Liver (tissue), 3 donors: ENCODE results near the gene PELI3.

ENCODE experiments used
- CTCF ChIP-seq: fragments of 150-350 bp; IDR thresholded peaks from 2 replicates; pipeline ENCODE4 v1.5.1; 2017; ENCODE audit warnings: improper control_type of control experiment, low read depth, low read length; ENCODE audit not compliant: missing input control
- FOXA1 ChIP-seq: IDR thresholded peaks from 2 replicates; pipeline ENCODE4 v1.6.1; 2016; ENCODE audit warnings: antibody characterized with exemption
- HNF4G ChIP-seq: IDR thresholded peaks from 2 replicates; pipeline ENCODE4 v1.6.1; 2016; ENCODE audit warnings: antibody characterized with exemption
- MAX ChIP-seq: IDR thresholded peaks from 2 replicates; pipeline ENCODE4 v1.6.1; 2016; ENCODE audit warnings: antibody characterized with exemption
- RAD21 ChIP-seq, 2 donors: IDR thresholded peaks; 2 replicates each; pipeline ENCODE4 v1.6.1; 2016; ENCODE audit warnings: antibody characterized with exemption in 2 of 2, mild to moderate bottlenecking in 2 of 2
- SP1 ChIP-seq: IDR thresholded peaks from 2 replicates; pipeline ENCODE4 v1.6.1; 2018; ENCODE audit warnings: antibody characterized with exemption, mild to moderate bottlenecking
- TAF1 ChIP-seq: conservative IDR thresholded peaks from 2 replicates; pipeline ENCODE4 v1.6.1; 2016; ENCODE audit warnings: antibody characterized with exemption, mild to moderate bottlenecking
- YY1 ChIP-seq: IDR thresholded peaks from 2 replicates; pipeline ENCODE4 v1.6.1; 2016; ENCODE audit warnings: antibody characterized with exemption, mild to moderate bottlenecking
- ZBTB33 ChIP-seq: IDR thresholded peaks from 2 replicates; pipeline ENCODE4 v1.6.1; 2016; ENCODE audit warnings: antibody characterized with exemption
- donor health status: healthy.
- donor health status: healthy.

GRCh38 chr11:66471142-66471541 is 4.4 kb downstream of the PELI3 start:
- TF ChIP-seq CTCF: no peak
- TF ChIP-seq YY1: no peak
- no peak for TF ChIP-seq RAD21 (IDR thresholded peaks at IDR 0.05)
- no peak for TF ChIP-seq TAF1
- no peak for TF ChIP-seq MAX
- TF ChIP-seq ZBTB33: no peak
- no peak for TF ChIP-seq SP1
- no peak for TF ChIP-seq HNF4G
- no peak for TF ChIP-seq FOXA1
